ENCODE data around the gene CD55. TPM values are rescaled to one million over a fixed set of nuclear protein-coding genes. Genes with fewer than 3 reads are reported as not detected.

CD55 gene
- polyA plus RNA-seq, 1 of the 3 experiments (the other 2 are of a cell fraction): 10.4 TPM

DNA sequence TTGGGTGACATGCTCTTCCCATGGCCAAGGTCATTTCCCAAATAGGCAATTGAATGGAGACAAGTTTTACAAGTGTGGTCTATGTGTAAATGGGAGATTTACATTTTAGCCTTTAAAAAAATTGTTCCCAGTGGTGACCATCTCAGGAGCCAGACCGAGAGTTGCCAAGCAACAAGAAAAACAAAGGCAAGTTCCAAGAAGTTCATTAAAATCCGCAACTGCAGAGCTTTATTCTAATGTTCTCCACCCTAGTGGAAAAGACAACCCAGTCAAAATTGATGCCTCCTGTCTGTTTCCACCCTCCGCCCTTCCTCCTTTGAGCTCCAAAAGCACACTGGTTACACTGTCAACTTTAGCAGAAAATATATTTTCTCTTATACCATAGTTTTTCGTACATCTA, 33.2 kb upstream of the CD55 start:
- Histone ChIP-seq H3K27me3 (ENCODE audit: insufficient read depth) (no peaks in the 10 kb centered on the region), H3K4me3 (ENCODE audit: low read depth in 2 of 2, low read length in 1 of 2) (no peak overlapping the region), H3K9me2 (no peaks in the 10 kb centered on the region), H3K4me1 (ENCODE audit: control insufficient read depth in 1 of 2, insufficient read depth in 2 of 2, low read depth in 1 of 2, low read length in 1 of 2) (no peaks in the 10 kb centered on the region; a peak in 1 of 4 replicates), H3K4me2 (no peak overlapping the region), H3K79me2 (ENCODE audit: insufficient read depth) (no peaks in the 10 kb centered on the region), H3K36me3 (replicated peaks in 1 of 2; ENCODE audit: control insufficient read depth in 1 of 2, insufficient read depth in 2 of 2, low read length in 1 of 2) (no peaks in the 10 kb centered on the region), H3F3A (replicated peaks; ENCODE audit: insufficient read depth) (no peaks in the 10 kb centered on the region), H3K9ac (no peak overlapping the region), H4K20me1 (ENCODE audit: insufficient read depth) (no peaks in the 10 kb centered on the region), H3K27ac (ENCODE audit: low read depth in 2 of 2, low read length in 1 of 2) (no peak overlapping the region), H3K9me3 (no peaks in the 10 kb centered on the region), H2AFZ (ENCODE audit: low read depth) (no peak overlapping the region)
- CTCF ChIA-PET: no interaction called here
- TF ChIP-seq TAF1 (IDR thresholded peaks at IDR 0.05; ENCODE audit: borderline replicate concordance, low read depth, low read length) (no peak), NRF1 (IDR thresholded peaks at IDR 0.05; ENCODE audit: low read depth, low read length) (no peak), NFIC (IDR thresholded peaks at IDR 0.05; ENCODE audit: borderline replicate concordance) (no peak), GABPA (IDR thresholded peaks at IDR 0.05; ENCODE audit: low read depth) (no peak), TCF12 (IDR thresholded peaks at IDR 0.05) (no peak), CHD2 (IDR thresholded peaks at IDR 0.05; ENCODE audit: low read length, partially characterized antibody) (no peak), TEAD4 (IDR thresholded peaks at IDR 0.05; ENCODE audit: borderline replicate concordance, insufficient read depth) (no peak), USF1 (IDR thresholded peaks at IDR 0.05; ENCODE audit: borderline replicate concordance, low read depth) (no peak), MAX (IDR thresholded peaks at IDR 0.05; ENCODE audit: low read depth) (no peak), FOXJ3 (CRISPR knock-in tag; IDR thresholded peaks at IDR 0.05) (no peak), PBX3 (IDR thresholded peaks at IDR 0.05) (no peak)
- no peak for DNase-seq
- 13% methylated on average over 4 of the region's 4 CpGs for WGBS (ENCODE audit: low lambda C conversion rate)
- POLR2A ChIA-PET: no interaction called here

GRCh38 chr1:207289756-207290155, 31.7 kb upstream of the CD55 start:
- Histone ChIP-seq H3K9me3 (no peaks in the 10 kb centered on the region), H3K27me3 (ENCODE audit: insufficient read depth) (no peaks in the 10 kb centered on the region), H3K27ac (ENCODE audit: low read depth in 2 of 2, low read length in 1 of 2) (no peak overlapping the region), H4K20me1 (ENCODE audit: insufficient read depth) (no peaks in the 10 kb centered on the region), H3K79me2 (ENCODE audit: insufficient read depth) (no peaks in the 10 kb centered on the region), H3K9ac (no peak overlapping the region), H3K4me1 (ENCODE audit: control insufficient read depth in 1 of 2, insufficient read depth in 2 of 2, low read depth in 1 of 2, low read length in 1 of 2) (no peaks in the 10 kb centered on the region; a peak in 1 of 4 replicates), H2AFZ (ENCODE audit: low read depth) (no peak overlapping the region), H3K36me3 (replicated peaks in 1 of 2; ENCODE audit: control insufficient read depth in 1 of 2, insufficient read depth in 2 of 2, low read length in 1 of 2) (no peaks in the 10 kb centered on the region), H3K4me3 (ENCODE audit: low read depth in 2 of 2, low read length in 1 of 2) (no peak overlapping the region), H3K9me2 (no peaks in the 10 kb centered on the region), H3K4me2 (no peak overlapping the region), H3F3A (replicated peaks; ENCODE audit: insufficient read depth) (no peaks in the 10 kb centered on the region)
- TF ChIP-seq MAX (IDR thresholded peaks at IDR 0.05; ENCODE audit: low read depth): no peak
- no peak for TF ChIP-seq SMC3 (IDR thresholded peaks at IDR 0.05; ENCODE audit: low read depth, low read length)
- TF ChIP-seq TEAD4 (IDR thresholded peaks at IDR 0.05; ENCODE audit: borderline replicate concordance, insufficient read depth): no peak
- TF ChIP-seq FOSL2 (IDR thresholded peaks at IDR 0.05; ENCODE audit: borderline replicate concordance, low read depth): no peak
- no peak for TF ChIP-seq NFIC (IDR thresholded peaks at IDR 0.05; ENCODE audit: borderline replicate concordance)
- TF ChIP-seq NRF1 (IDR thresholded peaks at IDR 0.05; ENCODE audit: low read depth, low read length): no peak
- TF ChIP-seq, protein P1, sequence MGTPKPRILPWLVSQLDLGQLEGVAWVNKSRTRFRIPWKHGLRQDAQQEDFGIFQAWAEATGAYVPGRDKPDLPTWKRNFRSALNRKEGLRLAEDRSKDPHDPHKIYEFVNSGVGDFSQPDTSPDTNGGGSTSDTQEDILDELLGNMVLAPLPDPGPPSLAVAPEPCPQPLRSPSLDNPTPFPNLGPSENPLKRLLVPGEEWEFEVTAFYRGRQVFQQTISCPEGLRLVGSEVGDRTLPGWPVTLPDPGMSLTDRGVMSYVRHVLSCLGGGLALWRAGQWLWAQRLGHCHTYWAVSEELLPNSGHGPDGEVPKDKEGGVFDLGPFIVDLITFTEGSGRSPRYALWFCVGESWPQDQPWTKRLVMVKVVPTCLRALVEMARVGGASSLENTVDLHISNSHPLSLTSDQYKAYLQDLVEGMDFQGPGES (IDR thresholded peaks at IDR 0.05; ENCODE audit: low read depth, low read length): no peak
- no peak for TF ChIP-seq CTCF (IDR thresholded peaks at IDR 0.05)
- TF ChIP-seq SIN3A (IDR thresholded peaks at IDR 0.05; ENCODE audit: borderline replicate concordance, low read depth, low read length): no peak
- no peak for TF ChIP-seq ELF1 (IDR thresholded peaks at IDR 0.05)
- no peak for TF ChIP-seq RFX5 (IDR thresholded peaks at IDR 0.05; ENCODE audit: low read length)
- TF ChIP-seq, protein P2, sequence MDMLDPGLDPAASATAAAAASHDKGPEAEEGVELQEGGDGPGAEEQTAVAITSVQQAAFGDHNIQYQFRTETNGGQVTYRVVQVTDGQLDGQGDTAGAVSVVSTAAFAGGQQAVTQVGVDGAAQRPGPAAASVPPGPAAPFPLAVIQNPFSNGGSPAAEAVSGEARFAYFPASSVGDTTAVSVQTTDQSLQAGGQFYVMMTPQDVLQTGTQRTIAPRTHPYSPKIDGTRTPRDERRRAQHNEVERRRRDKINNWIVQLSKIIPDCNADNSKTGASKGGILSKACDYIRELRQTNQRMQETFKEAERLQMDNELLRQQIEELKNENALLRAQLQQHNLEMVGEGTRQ (IDR thresholded peaks at IDR 0.05; ENCODE audit: borderline replicate concordance, low read depth, low read length): no peak
- TF ChIP-seq TCF12 (IDR thresholded peaks at IDR 0.05): no peak
- TF ChIP-seq USF1 (IDR thresholded peaks at IDR 0.05; ENCODE audit: borderline replicate concordance, low read depth): no peak
- no peak for TF ChIP-seq MXI1 (IDR thresholded peaks at IDR 0.05; ENCODE audit: low read depth, low read length)
- no peak for TF ChIP-seq GABPA (IDR thresholded peaks at IDR 0.05; ENCODE audit: low read depth)
- no peak for TF ChIP-seq EZH2phosphoT487 (IDR thresholded peaks at IDR 0.05; ENCODE audit: borderline replicate concordance, low read depth)
- DNase-seq: no peak
- ChIA-PET POLR2A (no interaction called here), CTCF (no interaction called here)
